Measurements from ENCODE around the gene ETDB. TPM values are rescaled to one million over a fixed set of nuclear protein-coding genes. Genes with fewer than 3 reads are reported as not detected.

ETDB gene
- polyA plus RNA-seq, 3 donors: not detected

DNA sequence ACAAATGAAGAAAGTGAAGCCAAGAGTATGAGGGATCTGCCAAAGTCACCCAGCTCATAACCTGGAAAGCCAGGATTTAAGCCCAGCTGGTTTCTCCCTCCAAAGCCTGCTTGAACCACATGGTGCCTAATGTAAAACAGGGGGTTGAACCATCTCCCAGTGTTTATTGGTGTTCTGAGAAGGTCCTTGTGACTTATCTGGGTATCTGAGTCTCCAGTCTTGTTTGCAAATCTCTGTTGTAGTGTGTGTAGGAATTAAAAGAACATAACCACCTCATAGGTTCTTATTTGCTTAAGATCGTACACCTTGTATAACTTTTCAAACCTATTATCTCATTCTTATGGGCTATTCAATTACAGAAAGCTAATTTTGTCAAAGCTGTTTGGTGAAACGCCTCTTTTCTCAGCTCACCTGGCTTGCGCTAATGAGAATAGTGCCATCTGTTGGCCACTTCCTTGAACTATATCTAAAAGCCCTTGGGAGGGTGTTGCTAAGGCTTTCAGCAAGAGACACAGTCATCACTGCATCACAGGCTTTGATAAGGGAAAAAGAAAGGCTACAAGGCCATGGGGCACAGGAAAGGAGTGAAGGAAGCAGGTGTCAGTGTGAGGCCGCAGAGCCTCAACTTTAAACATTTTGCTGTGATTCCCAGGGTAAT is 34.0 kb downstream of the ETDB start:
- Mint-ChIP-seq H3K27me3 (ENCODE audit: low read depth in 3 of 3) (peaks cover under 1 to 10% (median 1%) of the 10 kb centered on the region in 3 donors), H3K4me3 (no peak overlapping the region), H3K27ac (peak overlapping the region in 1 of 7 donors; percentile 36), H3K36me3 (no peaks in the 10 kb centered on the region), H3K9me3 (peaks cover 2 to 10% (median 6%) of the 10 kb centered on the region in 7 donors), H3K4me1 (peaks cover 3% of the 10 kb centered on the region)
- TF ChIP-seq, protein P1, sequence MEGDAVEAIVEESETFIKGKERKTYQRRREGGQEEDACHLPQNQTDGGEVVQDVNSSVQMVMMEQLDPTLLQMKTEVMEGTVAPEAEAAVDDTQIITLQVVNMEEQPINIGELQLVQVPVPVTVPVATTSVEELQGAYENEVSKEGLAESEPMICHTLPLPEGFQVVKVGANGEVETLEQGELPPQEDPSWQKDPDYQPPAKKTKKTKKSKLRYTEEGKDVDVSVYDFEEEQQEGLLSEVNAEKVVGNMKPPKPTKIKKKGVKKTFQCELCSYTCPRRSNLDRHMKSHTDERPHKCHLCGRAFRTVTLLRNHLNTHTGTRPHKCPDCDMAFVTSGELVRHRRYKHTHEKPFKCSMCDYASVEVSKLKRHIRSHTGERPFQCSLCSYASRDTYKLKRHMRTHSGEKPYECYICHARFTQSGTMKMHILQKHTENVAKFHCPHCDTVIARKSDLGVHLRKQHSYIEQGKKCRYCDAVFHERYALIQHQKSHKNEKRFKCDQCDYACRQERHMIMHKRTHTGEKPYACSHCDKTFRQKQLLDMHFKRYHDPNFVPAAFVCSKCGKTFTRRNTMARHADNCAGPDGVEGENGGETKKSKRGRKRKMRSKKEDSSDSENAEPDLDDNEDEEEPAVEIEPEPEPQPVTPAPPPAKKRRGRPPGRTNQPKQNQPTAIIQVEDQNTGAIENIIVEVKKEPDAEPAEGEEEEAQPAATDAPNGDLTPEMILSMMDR (IDR thresholded peaks at IDR 0.05): peak; percentile 66
- intact Hi-C loops (cut with micrococcal nuclease): no loop called here
- no peak overlapping the region for H3K27ac ChIP-seq (ENCODE audit: low read depth in 1 of 2, low read length in 2 of 2)
- no peaks in the 10 kb centered on the region for H3K27me3 ChIP-seq (ENCODE audit: control insufficient read depth in 2 of 2, insufficient read depth in 2 of 2, low read length in 2 of 2)
- H3K9me3 ChIP-seq (replicated peaks in 1 of 2; ENCODE audit: control insufficient read depth in 1 of 2, insufficient read depth in 1 of 2, low read length in 2 of 2): no peaks in the 10 kb centered on the region
- H3K36me3 ChIP-seq (replicated peaks in 1 of 2; ENCODE audit: control insufficient read depth in 1 of 2, insufficient read depth in 2 of 2, low read length in 2 of 2): no peaks in the 10 kb centered on the region
- peak; percentile 41 to 59 (median 51) for DNase-seq
- no peak overlapping the region for H3K4me2 ChIP-seq (replicated peaks; ENCODE audit: extremely low read depth, low read length, poor library complexity, severe bottlenecking)
- peak overlapping the region; percentile 29 for H2AFZ ChIP-seq (ENCODE audit: insufficient read depth, low read depth, low read length, poor library complexity, severe bottlenecking)
- WGBS (ENCODE audit: insufficient coverage): no CpG with 5 or more reads among the region's 4 CpGs
- no peak overlapping the region for H3K9ac ChIP-seq (ENCODE audit: insufficient read depth, low read length, poor library complexity, severe bottlenecking)
- H3K79me2 ChIP-seq (ENCODE audit: insufficient read depth, low read length): no peaks in the 10 kb centered on the region
- H3K4me3 ChIP-seq (replicated peaks in 1 of 3; ENCODE audit: low read depth in 2 of 3, low read length in 3 of 3): no peak overlapping the region
- H3K4me1 ChIP-seq (ENCODE audit: control insufficient read depth in 1 of 2, insufficient read depth in 2 of 2, low read length in 2 of 2): no peaks in the 10 kb centered on the region
- H4K20me1 ChIP-seq (ENCODE audit: insufficient read depth, low read length): no peaks in the 10 kb centered on the region

DNA sequence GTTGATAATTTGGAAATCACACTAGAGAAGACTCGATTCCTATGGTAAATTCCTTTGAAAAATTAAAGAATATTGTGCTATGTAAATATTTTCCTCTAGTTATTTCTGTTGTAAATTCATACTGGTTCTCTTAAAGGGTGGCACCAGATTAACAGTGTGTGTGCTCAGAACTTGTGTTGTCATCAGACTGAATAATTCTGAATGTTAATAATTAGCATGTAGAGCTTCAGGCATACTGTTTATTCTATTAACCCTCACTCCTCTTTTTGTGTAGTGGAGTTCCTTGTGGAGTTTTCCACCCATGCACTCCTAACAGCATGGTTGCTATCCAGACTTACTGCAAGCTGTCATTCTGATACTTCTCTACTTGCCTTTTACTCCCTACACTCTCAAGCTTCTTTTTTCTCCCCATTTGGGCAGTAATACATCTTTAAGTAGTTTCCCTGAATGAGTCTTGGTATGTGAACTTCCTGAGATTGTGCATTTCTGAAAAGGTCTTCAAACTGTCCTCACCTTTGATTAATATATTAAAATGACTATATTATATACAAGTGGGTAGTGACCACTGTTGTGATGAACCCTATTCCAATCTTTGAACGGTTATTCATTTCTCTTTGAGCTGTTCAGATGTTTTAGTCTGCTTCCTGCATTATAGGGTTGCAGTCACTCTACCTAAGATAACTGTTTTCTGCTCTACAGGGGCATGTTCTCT is 38.5 kb downstream of the ETDB start:
- TF ChIP-seq, protein P1 (IDR thresholded peaks at IDR 0.05): no peak
- WGBS (ENCODE audit: insufficient coverage): no CpG with 5 or more reads among the region's 2 CpGs
- Histone ChIP-seq H3K79me2 (ENCODE audit: insufficient read depth, low read length) (no peaks in the 10 kb centered on the region), H3K36me3 (replicated peaks in 1 of 2; ENCODE audit: control insufficient read depth in 1 of 2, insufficient read depth in 2 of 2, low read length in 2 of 2) (no peaks in the 10 kb centered on the region), H4K20me1 (ENCODE audit: insufficient read depth, low read length) (no peaks in the 10 kb centered on the region), H3K9me3 (replicated peaks in 1 of 2; ENCODE audit: control insufficient read depth in 1 of 2, insufficient read depth in 1 of 2, low read length in 2 of 2) (no peaks in the 10 kb centered on the region), H3K27me3 (ENCODE audit: control insufficient read depth in 2 of 2, insufficient read depth in 2 of 2, low read length in 2 of 2) (no peaks in the 10 kb centered on the region), H3K4me3 (replicated peaks in 1 of 3; ENCODE audit: low read depth in 2 of 3, low read length in 3 of 3) (no peak overlapping the region), H3K4me2 (replicated peaks; ENCODE audit: extremely low read depth, low read length, poor library complexity, severe bottlenecking) (no peak overlapping the region), H3K4me1 (ENCODE audit: control insufficient read depth in 1 of 2, insufficient read depth in 2 of 2, low read length in 2 of 2) (no peaks in the 10 kb centered on the region), H2AFZ (ENCODE audit: insufficient read depth, low read depth, low read length, poor library complexity, severe bottlenecking) (no peak overlapping the region), H3K9ac (ENCODE audit: insufficient read depth, low read length, poor library complexity, severe bottlenecking) (no peak overlapping the region), H3K27ac (ENCODE audit: low read depth in 1 of 2, low read length in 2 of 2) (no peak overlapping the region)
- Mint-ChIP-seq H3K4me1 (peaks cover 3% of the 10 kb centered on the region), H3K4me3 (no peak overlapping the region), H3K27me3 (ENCODE audit: low read depth in 3 of 3) (peaks cover 0 to 12% (median 6%) of the 10 kb centered on the region in 3 donors), H3K9me3 (no peaks in the 10 kb centered on the region), H3K36me3 (no peaks in the 10 kb centered on the region), H3K27ac (no peak overlapping the region)
- intact Hi-C loops (cut with micrococcal nuclease): no loop called here
- no peak for DNase-seq

Other genes with a start within 250 kb of the ETDB start
- gene MOSPD1, start 205.3 kb downstream of the ETDB start, polyA plus RNA-seq: 10 to 100 TPM in 2 of 3 donors, 1 to 10 TPM in 1; 3.0 to 17.5 (median 14.7) TPM
- under 1 TPM; 0.10 to 0.26 (median 0.15) TPM for gene SMIM10, start 129.5 kb downstream of the ETDB start, polyA plus RNA-seq
- under 1 TPM; 0.30 to 0.54 (median 0.43) TPM for gene RTL8B, start 98.0 kb downstream of the ETDB start, polyA plus RNA-seq
- 10 to 100 TPM; 36.9 to 56.1 (median 37.2) TPM for gene RTL8C, start 88.2 kb downstream of the ETDB start, polyA plus RNA-seq
- gene RTL8A, start 68.4 kb downstream of the ETDB start, polyA plus RNA-seq: 10 to 100 TPM; 19.4 to 25.6 (median 22.4) TPM
- gene SMIM10L2B, start 21.8 kb downstream of the ETDB start, polyA plus RNA-seq: under 1 TPM in 1 of 3 donors, not detected in 2; 0.09 TPM
- not detected for gene CT55, start 50.9 kb upstream of the ETDB start, polyA plus RNA-seq
- gene ETDA, start 131.5 kb upstream of the ETDB start, polyA plus RNA-seq: not detected
- not detected for gene ETDC, start 189.0 kb upstream of the ETDB start, polyA plus RNA-seq
- 1 to 10 TPM; 2.7 to 7.2 (median 3.6) TPM for gene ZNF75D, start 223.6 kb upstream of the ETDB start, polyA plus RNA-seq
- gene ZNF449, start 224.3 kb upstream of the ETDB start, polyA plus RNA-seq: 1 to 10 TPM in 2 of 3 donors, under 1 TPM in 1; 0.37 to 1.9 (median 1.2) TPM